Activated naive CD4-positive, alpha-beta T cell treated with anti-CD3 and anti-CD28 coated beads, Interleukin-2, amount 10 ng/mL, durations not matched to agents 7 days and 5 days (primary cell): ENCODE data around the gene TWNK.

Experiments
- CTCF ChIA-PET: fragments of 350-600 bp; sonication (Branson Sonifier 250); formaldehyde crosslinking; loops from one replicate; lab custom pipeline; 2021; ENCODE audit warnings: antibody characterized with exemption; lab: Charles Lee
- DNase-seq: peaks from one replicate; pipeline ENCODE4 v3.0.0-alpha.2; 2020
- H3K27ac Mint-ChIP-seq: one replicate; pipeline ENCODE4 v1.8.0; 2021; ENCODE audit warnings: mild to moderate bottlenecking, moderate library complexity, mixed read lengths
- H3K27me3 Mint-ChIP-seq: one replicate; pipeline ENCODE4 v1.8.0; 2021; ENCODE audit warnings: mild to moderate bottlenecking, mixed read lengths
- H3K36me3 Mint-ChIP-seq: one replicate; pipeline ENCODE4 v1.8.0; 2021; ENCODE audit warnings: mixed read lengths
- H3K4me1 Mint-ChIP-seq: one replicate; pipeline ENCODE4 v1.8.0; 2021; ENCODE audit warnings: mixed read lengths
- H3K4me3 Mint-ChIP-seq: one replicate; pipeline ENCODE4 v1.8.0; 2021; ENCODE audit warnings: mild to moderate bottlenecking, moderate library complexity, mixed read lengths
- H3K9me3 Mint-ChIP-seq: one replicate; pipeline ENCODE4 v1.8.0; 2021; ENCODE audit warnings: mixed read lengths

Gene TWNK

GRCh38 chr10:101005869-101006567 lies 18.7 kb downstream of the TWNK start:
- Mint-ChIP-seq H3K27ac (no peak overlapping the region), H3K4me3 (no peak overlapping the region), H3K4me1 (peaks cover 2% of the 10 kb centered on the region), H3K36me3 (peaks cover 3% of the 10 kb centered on the region), H3K9me3 (no peaks in the 10 kb centered on the region), H3K27me3 (peaks cover 1% of the 10 kb centered on the region)
- DNase-seq: no peak
- CTCF ChIA-PET: interaction anchor here (0.7 to 12.0 kb wide), 2 partner anchors 9 to 11 kb away, joined by 5 to 169 read pairs; no protein-coding TSS in a partner anchor

- Mint-ChIP-seq H3K9me3 (no peaks in the 10 kb centered on the region), H3K36me3 (peaks cover 2% of the 10 kb centered on the region), H3K27ac (no peak overlapping the region), H3K27me3 (no peaks in the 10 kb centered on the region), H3K4me3 (no peak overlapping the region), H3K4me1 (no peaks in the 10 kb centered on the region)
- CTCF ChIA-PET: interaction anchor here (0.7 to 12.0 kb wide), 2 partner anchors 10 kb away, joined by 5 to 169 read pairs; no protein-coding TSS in a partner anchor
- no peak for DNase-seq
Observed at GRCh38 chr10:101006593-101007098, 19.3 kb downstream of the TWNK start.

- Mint-ChIP-seq H3K9me3 (no peaks in the 10 kb centered on the region), H3K4me3 (no peak overlapping the region), H3K27me3 (no peaks in the 10 kb centered on the region), H3K4me1 (no peaks in the 10 kb centered on the region), H3K36me3 (peaks cover 2% of the 10 kb centered on the region), H3K27ac (no peak overlapping the region)
- CTCF ChIA-PET: interaction anchor here (1.5 to 12.0 kb wide), 2 partner anchors 10 kb away, joined by 3 to 169 read pairs; no protein-coding TSS in a partner anchor
- no peak for DNase-seq
Observed at GRCh38 chr10:101007099-101007711, 19.9 kb downstream of the TWNK start.

- peaks cover 7% of the 10 kb centered on the region for H3K27me3 Mint-ChIP-seq
- H3K4me1 Mint-ChIP-seq: peaks cover 7% of the 10 kb centered on the region
- H3K4me3 Mint-ChIP-seq: no peak overlapping the region
- DNase-seq: no peak
- CTCF ChIA-PET: interaction anchor here (1.5 kb wide), 1 partner anchor 11 kb away, joined by 3 read pairs; no protein-coding TSS in a partner anchor
- no peak overlapping the region for H3K27ac Mint-ChIP-seq
- no peaks in the 10 kb centered on the region for H3K9me3 Mint-ChIP-seq
- peaks cover 2% of the 10 kb centered on the region for H3K36me3 Mint-ChIP-seq
Observed at GRCh38 chr10:101007915-101008822, 20.8 kb downstream of the TWNK start.

GRCh38 chr10:101008823-101009423 lies 21.6 kb downstream of the TWNK start:
- H3K27me3 Mint-ChIP-seq: peaks cover 12% of the 10 kb centered on the region
- CTCF ChIA-PET: no interaction called here
- H3K4me3 Mint-ChIP-seq: no peak overlapping the region
- no peak overlapping the region for H3K27ac Mint-ChIP-seq
- H3K36me3 Mint-ChIP-seq: peaks cover 2% of the 10 kb centered on the region
- no peaks in the 10 kb centered on the region for H3K9me3 Mint-ChIP-seq
- DNase-seq: no peak
- peaks cover 9% of the 10 kb centered on the region for H3K4me1 Mint-ChIP-seq

GRCh38 chr10:101010329-101010728 lies 23.0 kb downstream of the TWNK start:
- Mint-ChIP-seq H3K4me1 (peaks cover 12% of the 10 kb centered on the region), H3K27me3 (peaks cover 26% of the 10 kb centered on the region), H3K27ac (no peak overlapping the region), H3K4me3 (no peak overlapping the region), H3K9me3 (no peaks in the 10 kb centered on the region), H3K36me3 (no peaks in the 10 kb centered on the region)
- DNase-seq: no peak
- CTCF ChIA-PET: interaction anchor here (1.5 kb wide), 1 partner anchor 12 kb away, joined by 4 read pairs; no protein-coding TSS in a partner anchor

- Mint-ChIP-seq H3K4me1 (peaks cover 12% of the 10 kb centered on the region), H3K36me3 (no peaks in the 10 kb centered on the region), H3K9me3 (no peaks in the 10 kb centered on the region), H3K27me3 (peaks cover 40% of the 10 kb centered on the region), H3K27ac (no peak overlapping the region), H3K4me3 (no peak overlapping the region)
- DNase-seq: no peak
- CTCF ChIA-PET: interaction anchor here (0.6 to 1.5 kb wide), 6 partner anchors 9 to 37 kb away, joined by 3 to 7 read pairs (median 4); partner anchors contain the start of genes LZTS2, MRPL43 and TWNK
Observed at GRCh38 chr10:101011517-101012423, 24.4 kb downstream of the TWNK start.

GRCh38 chr10:101012525-101013364 lies 25.4 kb downstream of the TWNK start:
- H3K27me3 Mint-ChIP-seq: peaks cover 50% of the 10 kb centered on the region
- H3K4me3 Mint-ChIP-seq: no peak overlapping the region
- H3K36me3 Mint-ChIP-seq: no peaks in the 10 kb centered on the region
- peaks cover 12% of the 10 kb centered on the region for H3K4me1 Mint-ChIP-seq
- peak; percentile 85 for DNase-seq
- H3K9me3 Mint-ChIP-seq: no peaks in the 10 kb centered on the region
- no peak overlapping the region for H3K27ac Mint-ChIP-seq
- CTCF ChIA-PET: interaction anchor here (0.8 to 1.5 kb wide), 5 partner anchors 10 to 38 kb away, joined by 3 to 7 read pairs (median 4); partner anchors contain the start of genes LZTS2, MRPL43 and TWNK

GRCh38 chr10:101013365-101013825 lies 26.1 kb downstream of the TWNK start:
- H3K4me3 Mint-ChIP-seq: no peak overlapping the region
- no peaks in the 10 kb centered on the region for H3K9me3 Mint-ChIP-seq
- no peaks in the 10 kb centered on the region for H3K36me3 Mint-ChIP-seq
- H3K4me1 Mint-ChIP-seq: peaks cover 12% of the 10 kb centered on the region
- no peak overlapping the region for H3K27ac Mint-ChIP-seq
- CTCF ChIA-PET: interaction anchor here (0.6 to 7.2 kb wide), 8 partner anchors 9 to 98 kb away, joined by 3 to 169 read pairs (median 4); partner anchors contain the start of genes LZTS2, PDZD7 and SFXN3
- DNase-seq: no peak
- H3K27me3 Mint-ChIP-seq: peaks cover 56% of the 10 kb centered on the region

- Mint-ChIP-seq H3K4me3 (no peak overlapping the region), H3K4me1 (peaks cover 12% of the 10 kb centered on the region), H3K36me3 (no peaks in the 10 kb centered on the region), H3K9me3 (no peaks in the 10 kb centered on the region), H3K27ac (no peak overlapping the region), H3K27me3 (peaks cover 66% of the 10 kb centered on the region)
- CTCF ChIA-PET: interaction anchor here (0.7 to 7.2 kb wide), 18 partner anchors 8 to 454 kb away, joined by 3 to 169 read pairs (median 5); partner anchors contain the start of genes LZTS2, PDZD7 and SFXN3
- DNase-seq: peak; percentile 86
Observed at GRCh38 chr10:101014230-101014884, 27.0 kb downstream of the TWNK start.

- H3K36me3 Mint-ChIP-seq: peaks cover 1% of the 10 kb centered on the region
- CTCF ChIA-PET: interaction anchor here (0.7 to 7.2 kb wide), 19 partner anchors 7 to 454 kb away, joined by 3 to 169 read pairs (median 5); partner anchors contain the start of genes LZTS2, PDZD7 and SFXN3
- no peaks in the 10 kb centered on the region for H3K9me3 Mint-ChIP-seq
- peaks cover 73% of the 10 kb centered on the region for H3K27me3 Mint-ChIP-seq
- no peak overlapping the region for H3K27ac Mint-ChIP-seq
- H3K4me1 Mint-ChIP-seq: peaks cover 12% of the 10 kb centered on the region
- H3K4me3 Mint-ChIP-seq: no peak overlapping the region
- DNase-seq: no peak
Observed at GRCh38 chr10:101014966-101015581, 27.7 kb downstream of the TWNK start.
